K562 (cell line): ENCODE data around the gene SH3BGR. TPM values are rescaled to one million over a fixed set of nuclear protein-coding genes. Genes with fewer than 3 reads are reported as not detected.

Source experiments
- ARNT ChIP-seq, 2 experiments: fragments of 450-650 bp; IDR thresholded peaks; 2 replicates each; pipeline ENCODE4 v1.6.1; 2016; ENCODE audit warnings: mild to moderate bottlenecking in 1 of 2
- CSDE1 ChIP-seq, 2 experiments: fragments of 450-650 bp; IDR thresholded peaks; 2 replicates each; pipeline ENCODE4 v1.6.1; 2016; ENCODE audit warnings: mild to moderate bottlenecking in 1 of 2
- JUNB ChIP-seq: fragments of 450-650 bp; formaldehyde crosslinking; conservative IDR thresholded peaks from 2 replicates; pipeline ENCODE4 v1.4.0; 2020; ENCODE audit warnings: mild to moderate bottlenecking
- KDM5B ChIP-seq: fragments of 200-600 bp; sonication (generic); IDR thresholded peaks from 2 replicates; pipeline ENCODE4 v1.6.1; 2012; ENCODE audit warnings: low read depth, mild to moderate bottlenecking, moderate library complexity, low read length, control low read depth, inconsistent platforms; ENCODE audit not compliant: insufficient replicate concordance
- RBM22 ChIP-seq: fragments of 200-400 bp; formaldehyde crosslinking; IDR thresholded peaks from 2 replicates; pipeline ENCODE4 v1.6.1; 2018; ENCODE audit warnings: low read length, low read depth; ENCODE audit not compliant: poor library complexity, severe bottlenecking
- RFX7 ChIP-seq: fragments of 250-450 bp; sonication (Bioruptor Pico); IDR thresholded peaks from 2 replicates; pipeline ENCODE4 v1.5.1; 2021; ENCODE audit warnings: mild to moderate bottlenecking
- SRF ChIP-seq, 2 experiments: fragments of 250-450, 450-650 bp in 1 of 2; sonication (Bioruptor Pico) in 1 of 2; sonication (generic) in 1 of 2; formaldehyde crosslinking; IDR thresholded peaks; 2 replicates each; pipeline versions ENCODE4 v1.5.0 to v1.5.1; 2020 to 2022; ENCODE audit warnings: mild to moderate bottlenecking in 1 of 2, missing genetic modification reagents in 1 of 2
- ZBTB5 ChIP-seq: fragments of 450-650 bp; IDR thresholded peaks from 2 replicates; pipeline ENCODE4 v1.6.1; 2017; ENCODE audit warnings: antibody characterized with exemption
- ZNF124 ChIP-seq: sonication (generic); formaldehyde crosslinking; IDR thresholded peaks from 2 replicates; pipeline ENCODE4 v1.8.1; 2022; ENCODE audit warnings: missing genetic modification reagents
- ZNF316 ChIP-seq: fragments of 450-650 bp; IDR thresholded peaks from 2 replicates; pipeline ENCODE4 v1.6.1; 2016
- ZNF507 ChIP-seq: conservative IDR thresholded peaks from 2 replicates; pipeline ENCODE4 v1.6.1; 2017; ENCODE audit warnings: missing genetic modification characterization, missing compliant biosample characterization
- polyA plus RNA-seq, 8 experiments: library from polyadenylated mRNA; depleted of rRNA in 4 of 8; stranded (reverse) in 5 of 8; unstranded in 3 of 8; fragments of >200 nt; fragmentation: Nextera tagmentation in 2 of 8; fragmentation: Illumina TruSeq in 1 of 8; extraction: Ambion mirVana in 2 of 8; extraction: Trizol in 1 of 8; gene quantifications; 2 replicates each; pipeline versions ENCODE4 v1.2.1 to v1.2.3, GENCODE V29; 2011 to 2014; ENCODE audit warnings: inconsistent platforms in 1 of 8, missing spikeins in 1 of 8
- total RNA-seq, 7 experiments: library from RNA; depleted of rRNA in 6 of 7; stranded (reverse); fragments of >200 nt in 6 of 7; fragmentation: Illumina TruSeq in 2 of 7; extraction: Trizol in 2 of 7; gene quantifications; 2 replicates each; pipeline versions ENCODE4 v1.2.1 to v1.2.3, GENCODE V29; 2011 to 2021; ENCODE audit warnings: low replicate concordance in 1 of 7
- TF ChIP-seq, protein P1 (sequence below): fragments of 450-650 bp; IDR thresholded peaks from 2 replicates; pipeline ENCODE4 v1.6.1; 2016; ENCODE audit warnings: mild to moderate bottlenecking, moderate library complexity
- TF ChIP-seq, protein P2 (sequence below): IDR thresholded peaks from 2 replicates; pipeline ENCODE4 v1.6.1; 2011; ENCODE audit not compliant: insufficient read length; ENCODE audit errors: extremely low read depth

SH3BGR gene
- total and polyA plus RNA-seq, 9 of the 15 experiments (the other 6 are each of a cell fraction or from before 2014, with no cell fraction given): 6.6 to 42.9 (median 25.6) TPM

- TF ChIP-seq, protein P1, sequence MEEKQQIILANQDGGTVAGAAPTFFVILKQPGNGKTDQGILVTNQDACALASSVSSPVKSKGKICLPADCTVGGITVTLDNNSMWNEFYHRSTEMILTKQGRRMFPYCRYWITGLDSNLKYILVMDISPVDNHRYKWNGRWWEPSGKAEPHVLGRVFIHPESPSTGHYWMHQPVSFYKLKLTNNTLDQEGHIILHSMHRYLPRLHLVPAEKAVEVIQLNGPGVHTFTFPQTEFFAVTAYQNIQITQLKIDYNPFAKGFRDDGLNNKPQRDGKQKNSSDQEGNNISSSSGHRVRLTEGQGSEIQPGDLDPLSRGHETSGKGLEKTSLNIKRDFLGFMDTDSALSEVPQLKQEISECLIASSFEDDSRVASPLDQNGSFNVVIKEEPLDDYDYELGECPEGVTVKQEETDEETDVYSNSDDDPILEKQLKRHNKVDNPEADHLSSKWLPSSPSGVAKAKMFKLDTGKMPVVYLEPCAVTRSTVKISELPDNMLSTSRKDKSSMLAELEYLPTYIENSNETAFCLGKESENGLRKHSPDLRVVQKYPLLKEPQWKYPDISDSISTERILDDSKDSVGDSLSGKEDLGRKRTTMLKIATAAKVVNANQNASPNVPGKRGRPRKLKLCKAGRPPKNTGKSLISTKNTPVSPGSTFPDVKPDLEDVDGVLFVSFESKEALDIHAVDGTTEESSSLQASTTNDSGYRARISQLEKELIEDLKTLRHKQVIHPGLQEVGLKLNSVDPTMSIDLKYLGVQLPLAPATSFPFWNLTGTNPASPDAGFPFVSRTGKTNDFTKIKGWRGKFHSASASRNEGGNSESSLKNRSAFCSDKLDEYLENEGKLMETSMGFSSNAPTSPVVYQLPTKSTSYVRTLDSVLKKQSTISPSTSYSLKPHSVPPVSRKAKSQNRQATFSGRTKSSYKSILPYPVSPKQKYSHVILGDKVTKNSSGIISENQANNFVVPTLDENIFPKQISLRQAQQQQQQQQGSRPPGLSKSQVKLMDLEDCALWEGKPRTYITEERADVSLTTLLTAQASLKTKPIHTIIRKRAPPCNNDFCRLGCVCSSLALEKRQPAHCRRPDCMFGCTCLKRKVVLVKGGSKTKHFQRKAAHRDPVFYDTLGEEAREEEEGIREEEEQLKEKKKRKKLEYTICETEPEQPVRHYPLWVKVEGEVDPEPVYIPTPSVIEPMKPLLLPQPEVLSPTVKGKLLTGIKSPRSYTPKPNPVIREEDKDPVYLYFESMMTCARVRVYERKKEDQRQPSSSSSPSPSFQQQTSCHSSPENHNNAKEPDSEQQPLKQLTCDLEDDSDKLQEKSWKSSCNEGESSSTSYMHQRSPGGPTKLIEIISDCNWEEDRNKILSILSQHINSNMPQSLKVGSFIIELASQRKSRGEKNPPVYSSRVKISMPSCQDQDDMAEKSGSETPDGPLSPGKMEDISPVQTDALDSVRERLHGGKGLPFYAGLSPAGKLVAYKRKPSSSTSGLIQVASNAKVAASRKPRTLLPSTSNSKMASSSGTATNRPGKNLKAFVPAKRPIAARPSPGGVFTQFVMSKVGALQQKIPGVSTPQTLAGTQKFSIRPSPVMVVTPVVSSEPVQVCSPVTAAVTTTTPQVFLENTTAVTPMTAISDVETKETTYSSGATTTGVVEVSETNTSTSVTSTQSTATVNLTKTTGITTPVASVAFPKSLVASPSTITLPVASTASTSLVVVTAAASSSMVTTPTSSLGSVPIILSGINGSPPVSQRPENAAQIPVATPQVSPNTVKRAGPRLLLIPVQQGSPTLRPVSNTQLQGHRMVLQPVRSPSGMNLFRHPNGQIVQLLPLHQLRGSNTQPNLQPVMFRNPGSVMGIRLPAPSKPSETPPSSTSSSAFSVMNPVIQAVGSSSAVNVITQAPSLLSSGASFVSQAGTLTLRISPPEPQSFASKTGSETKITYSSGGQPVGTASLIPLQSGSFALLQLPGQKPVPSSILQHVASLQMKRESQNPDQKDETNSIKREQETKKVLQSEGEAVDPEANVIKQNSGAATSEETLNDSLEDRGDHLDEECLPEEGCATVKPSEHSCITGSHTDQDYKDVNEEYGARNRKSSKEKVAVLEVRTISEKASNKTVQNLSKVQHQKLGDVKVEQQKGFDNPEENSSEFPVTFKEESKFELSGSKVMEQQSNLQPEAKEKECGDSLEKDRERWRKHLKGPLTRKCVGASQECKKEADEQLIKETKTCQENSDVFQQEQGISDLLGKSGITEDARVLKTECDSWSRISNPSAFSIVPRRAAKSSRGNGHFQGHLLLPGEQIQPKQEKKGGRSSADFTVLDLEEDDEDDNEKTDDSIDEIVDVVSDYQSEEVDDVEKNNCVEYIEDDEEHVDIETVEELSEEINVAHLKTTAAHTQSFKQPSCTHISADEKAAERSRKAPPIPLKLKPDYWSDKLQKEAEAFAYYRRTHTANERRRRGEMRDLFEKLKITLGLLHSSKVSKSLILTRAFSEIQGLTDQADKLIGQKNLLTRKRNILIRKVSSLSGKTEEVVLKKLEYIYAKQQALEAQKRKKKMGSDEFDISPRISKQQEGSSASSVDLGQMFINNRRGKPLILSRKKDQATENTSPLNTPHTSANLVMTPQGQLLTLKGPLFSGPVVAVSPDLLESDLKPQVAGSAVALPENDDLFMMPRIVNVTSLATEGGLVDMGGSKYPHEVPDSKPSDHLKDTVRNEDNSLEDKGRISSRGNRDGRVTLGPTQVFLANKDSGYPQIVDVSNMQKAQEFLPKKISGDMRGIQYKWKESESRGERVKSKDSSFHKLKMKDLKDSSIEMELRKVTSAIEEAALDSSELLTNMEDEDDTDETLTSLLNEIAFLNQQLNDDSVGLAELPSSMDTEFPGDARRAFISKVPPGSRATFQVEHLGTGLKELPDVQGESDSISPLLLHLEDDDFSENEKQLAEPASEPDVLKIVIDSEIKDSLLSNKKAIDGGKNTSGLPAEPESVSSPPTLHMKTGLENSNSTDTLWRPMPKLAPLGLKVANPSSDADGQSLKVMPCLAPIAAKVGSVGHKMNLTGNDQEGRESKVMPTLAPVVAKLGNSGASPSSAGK: peak; percentile 98
- no peak for TF ChIP-seq ZNF316
- no peak for TF ChIP-seq JUNB
- peak; percentile 88 for TF ChIP-seq RBM22
- TF ChIP-seq CSDE1 (IDR thresholded peaks at IDR 0.05): peak in 1 of 2 experiments; percentile 81; a peak in 1 of 4 replicates
- TF ChIP-seq, protein P2, sequence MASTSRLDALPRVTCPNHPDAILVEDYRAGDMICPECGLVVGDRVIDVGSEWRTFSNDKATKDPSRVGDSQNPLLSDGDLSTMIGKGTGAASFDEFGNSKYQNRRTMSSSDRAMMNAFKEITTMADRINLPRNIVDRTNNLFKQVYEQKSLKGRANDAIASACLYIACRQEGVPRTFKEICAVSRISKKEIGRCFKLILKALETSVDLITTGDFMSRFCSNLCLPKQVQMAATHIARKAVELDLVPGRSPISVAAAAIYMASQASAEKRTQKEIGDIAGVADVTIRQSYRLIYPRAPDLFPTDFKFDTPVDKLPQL: no peak
- no peak for TF ChIP-seq RFX7 (CRISPR knock-in tag)
- TF ChIP-seq ZBTB5: no peak
- no peak for TF ChIP-seq ZNF507 (tag)
- no peak for TF ChIP-seq ZNF124
- peak in 1 of 2 experiments; percentile 44; a peak in 1 of 4 replicates for TF ChIP-seq SRF (CRISPR knock-in tag; IDR thresholded peaks at IDR 0.05)
- TF ChIP-seq KDM5B: peak; percentile 86
- TF ChIP-seq ARNT (IDR thresholded peaks at IDR 0.05): no peak
Measured at GRCh38 chr21:39445321-39446269, 6.2 kb upstream of the SH3BGR start, which contains the start of gene LCA5L (continued).
